Measurements from ENCODE around the gene SAMD4B. TPM values are rescaled to one million over a fixed set of nuclear protein-coding genes. Genes with fewer than 3 reads are reported as not detected.

SAMD4B gene
- total and polyA plus RNA-seq, 9 of the 15 experiments (the other 6 are each of a cell fraction or from before 2014, with no cell fraction given) = 3.4 to 90.5 (median 38.0) TPM

DNA sequence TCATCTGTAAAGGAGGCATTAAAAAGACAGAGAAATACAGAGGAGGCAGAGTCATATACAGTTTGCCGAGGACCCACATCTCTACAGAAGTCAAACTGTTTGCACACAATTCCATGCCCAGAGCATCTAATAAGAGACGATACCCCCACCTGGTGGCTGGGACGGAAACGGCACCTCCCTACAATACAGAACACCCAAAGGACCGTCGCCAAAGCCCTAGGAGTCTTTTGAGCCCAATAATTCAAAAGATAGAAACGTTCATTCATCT is 69.5 kb downstream of the SAMD4B start (continued):
- TF ChIP-seq, protein P1, sequence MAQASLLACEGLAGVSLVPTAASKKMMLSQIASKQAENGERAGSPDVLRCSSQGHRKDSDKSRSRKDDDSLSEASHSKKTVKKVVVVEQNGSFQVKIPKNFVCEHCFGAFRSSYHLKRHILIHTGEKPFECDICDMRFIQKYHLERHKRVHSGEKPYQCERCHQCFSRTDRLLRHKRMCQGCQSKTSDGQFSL (CRISPR knock-in tag; IDR thresholded peaks at IDR 0.05) = 0 out of 2 replicates have a peak, but pooled peaks have one; percentile 24
- TF ChIP-seq, protein P1 (tag; IDR thresholded peaks at IDR 0.05) = no peak
- TF ChIP-seq TEAD4 (IDR thresholded peaks at IDR 0.05; ENCODE audit: low read length) (no peak), TEAD4 (CRISPR knock-in tag; IDR thresholded peaks at IDR 0.05; ENCODE audit: borderline replicate concordance) (no peak), NR4A1 (CRISPR knock-in tag; IDR thresholded peaks at IDR 0.05) (no peak), NR4A1 (tag; IDR thresholded peaks at IDR 0.05) (no peak), RAD51 (IDR thresholded peaks at IDR 0.05; ENCODE audit: borderline replicate concordance, low read depth) (no peak), FIP1L1 (IDR thresholded peaks at IDR 0.05; ENCODE audit: low read depth, low read length, poor library complexity, severe bottlenecking) (no peak), MCM7 (IDR thresholded peaks at IDR 0.05) (no peak), NR2C1 (IDR thresholded peaks at IDR 0.05) (0 out of 2 replicates have a peak, but pooled peaks have one; percentile 26), NR2C1 (tag; IDR thresholded peaks at IDR 0.05) (no peak), ZBTB17 (CRISPR knock-in tag; IDR thresholded peaks at IDR 0.05) (no peak), NONO (IDR thresholded peaks at IDR 0.05; ENCODE audit: low read depth in 2 of 2, low read length in 1 of 2) (no peak), TBL1XR1 (IDR thresholded peaks at IDR 0.05; ENCODE audit: low read length in 2 of 2) (no peak), SMARCE1 (IDR thresholded peaks at IDR 0.05) (no peak), EWSR1 (IDR thresholded peaks at IDR 0.05; ENCODE audit: borderline replicate concordance, low read depth, partially characterized antibody) (no peak), SLC30A9 (CRISPR knock-in tag; IDR thresholded peaks at IDR 0.05) (no peak)
- TF ChIP-seq, protein P2, sequence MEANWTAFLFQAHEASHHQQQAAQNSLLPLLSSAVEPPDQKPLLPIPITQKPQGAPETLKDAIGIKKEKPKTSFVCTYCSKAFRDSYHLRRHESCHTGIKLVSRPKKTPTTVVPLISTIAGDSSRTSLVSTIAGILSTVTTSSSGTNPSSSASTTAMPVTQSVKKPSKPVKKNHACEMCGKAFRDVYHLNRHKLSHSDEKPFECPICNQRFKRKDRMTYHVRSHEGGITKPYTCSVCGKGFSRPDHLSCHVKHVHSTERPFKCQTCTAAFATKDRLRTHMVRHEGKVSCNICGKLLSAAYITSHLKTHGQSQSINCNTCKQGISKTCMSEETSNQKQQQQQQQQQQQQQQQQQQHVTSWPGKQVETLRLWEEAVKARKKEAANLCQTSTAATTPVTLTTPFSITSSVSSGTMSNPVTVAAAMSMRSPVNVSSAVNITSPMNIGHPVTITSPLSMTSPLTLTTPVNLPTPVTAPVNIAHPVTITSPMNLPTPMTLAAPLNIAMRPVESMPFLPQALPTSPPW (CRISPR knock-in tag; IDR thresholded peaks at IDR 0.05) = no peak
- TF ChIP-seq, protein P3, sequence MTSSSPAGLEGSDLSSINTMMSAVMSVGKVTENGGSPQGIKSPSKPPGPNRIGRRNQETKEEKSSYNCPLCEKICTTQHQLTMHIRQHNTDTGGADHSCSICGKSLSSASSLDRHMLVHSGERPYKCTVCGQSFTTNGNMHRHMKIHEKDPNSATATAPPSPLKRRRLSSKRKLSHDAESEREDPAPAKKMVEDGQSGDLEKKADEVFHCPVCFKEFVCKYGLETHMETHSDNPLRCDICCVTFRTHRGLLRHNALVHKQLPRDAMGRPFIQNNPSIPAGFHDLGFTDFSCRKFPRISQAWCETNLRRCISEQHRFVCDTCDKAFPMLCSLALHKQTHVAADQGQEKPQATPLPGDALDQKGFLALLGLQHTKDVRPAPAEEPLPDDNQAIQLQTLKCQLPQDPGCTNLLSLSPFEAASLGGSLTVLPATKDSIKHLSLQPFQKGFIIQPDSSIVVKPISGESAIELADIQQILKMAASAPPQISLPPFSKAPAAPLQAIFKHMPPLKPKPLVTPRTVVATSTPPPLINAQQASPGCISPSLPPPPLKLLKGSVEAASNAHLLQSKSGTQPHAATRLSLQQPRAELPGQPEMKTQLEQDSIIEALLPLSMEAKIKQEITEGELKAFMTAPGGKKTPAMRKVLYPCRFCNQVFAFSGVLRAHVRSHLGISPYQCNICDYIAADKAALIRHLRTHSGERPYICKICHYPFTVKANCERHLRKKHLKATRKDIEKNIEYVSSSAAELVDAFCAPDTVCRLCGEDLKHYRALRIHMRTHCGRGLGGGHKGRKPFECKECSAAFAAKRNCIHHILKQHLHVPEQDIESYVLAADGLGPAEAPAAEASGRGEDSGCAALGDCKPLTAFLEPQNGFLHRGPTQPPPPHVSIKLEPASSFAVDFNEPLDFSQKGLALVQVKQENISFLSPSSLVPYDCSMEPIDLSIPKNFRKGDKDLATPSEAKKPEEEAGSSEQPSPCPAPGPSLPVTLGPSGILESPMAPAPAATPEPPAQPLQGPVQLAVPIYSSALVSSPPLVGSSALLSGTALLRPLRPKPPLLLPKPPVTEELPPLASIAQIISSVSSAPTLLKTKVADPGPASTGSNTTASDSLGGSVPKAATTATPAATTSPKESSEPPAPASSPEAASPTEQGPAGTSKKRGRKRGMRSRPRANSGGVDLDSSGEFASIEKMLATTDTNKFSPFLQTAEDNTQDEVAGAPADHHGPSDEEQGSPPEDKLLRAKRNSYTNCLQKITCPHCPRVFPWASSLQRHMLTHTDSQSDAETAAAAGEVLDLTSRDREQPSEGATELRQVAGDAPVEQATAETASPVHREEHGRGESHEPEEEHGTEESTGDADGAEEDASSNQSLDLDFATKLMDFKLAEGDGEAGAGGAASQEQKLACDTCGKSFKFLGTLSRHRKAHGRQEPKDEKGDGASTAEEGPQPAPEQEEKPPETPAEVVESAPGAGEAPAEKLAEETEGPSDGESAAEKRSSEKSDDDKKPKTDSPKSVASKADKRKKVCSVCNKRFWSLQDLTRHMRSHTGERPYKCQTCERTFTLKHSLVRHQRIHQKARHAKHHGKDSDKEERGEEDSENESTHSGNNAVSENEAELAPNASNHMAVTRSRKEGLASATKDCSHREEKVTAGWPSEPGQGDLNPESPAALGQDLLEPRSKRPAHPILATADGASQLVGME (CRISPR knock-in tag; IDR thresholded peaks at IDR 0.05) = no peak
- TF ChIP-seq, protein P4, sequence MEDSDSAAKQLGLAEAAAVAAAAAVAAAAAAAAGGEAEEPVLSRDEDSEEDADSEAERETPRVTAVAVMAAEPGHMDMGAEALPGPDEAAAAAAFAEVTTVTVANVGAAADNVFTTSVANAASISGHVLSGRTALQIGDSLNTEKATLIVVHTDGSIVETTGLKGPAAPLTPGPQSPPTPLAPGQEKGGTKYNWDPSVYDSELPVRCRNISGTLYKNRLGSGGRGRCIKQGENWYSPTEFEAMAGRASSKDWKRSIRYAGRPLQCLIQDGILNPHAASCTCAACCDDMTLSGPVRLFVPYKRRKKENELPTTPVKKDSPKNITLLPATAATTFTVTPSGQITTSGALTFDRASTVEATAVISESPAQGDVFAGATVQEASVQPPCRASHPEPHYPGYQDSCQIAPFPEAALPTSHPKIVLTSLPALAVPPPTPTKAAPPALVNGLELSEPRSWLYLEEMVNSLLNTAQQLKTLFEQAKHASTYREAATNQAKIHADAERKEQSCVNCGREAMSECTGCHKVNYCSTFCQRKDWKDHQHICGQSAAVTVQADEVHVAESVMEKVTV (CRISPR knock-in tag; IDR thresholded peaks at IDR 0.05) = peak; percentile 98
- TF ChIP-seq, protein P5, sequence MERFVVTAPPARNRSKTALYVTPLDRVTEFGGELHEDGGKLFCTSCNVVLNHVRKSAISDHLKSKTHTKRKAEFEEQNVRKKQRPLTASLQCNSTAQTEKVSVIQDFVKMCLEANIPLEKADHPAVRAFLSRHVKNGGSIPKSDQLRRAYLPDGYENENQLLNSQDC (CRISPR knock-in tag; IDR thresholded peaks at IDR 0.05) = no peak

All from K562 (cell line).